GM18907 (cell line): ENCODE measurements around the gene DHRS3.
"Not testable (repeated sequence)": the region's sequence is repeated elsewhere in the genome, so short reads cannot be mapped to it uniquely, and the experiment has no call there.

Experiments
- ATAC-seq: cut with Tn5 transposase; IDR thresholded peaks from one replicate; pipeline ENCODE4 v1.9.1; 2021; ENCODE audit warnings: mild to moderate bottlenecking, moderate library complexity; ENCODE audit not compliant: unreplicated experiment

Gene DHRS3

DNA sequence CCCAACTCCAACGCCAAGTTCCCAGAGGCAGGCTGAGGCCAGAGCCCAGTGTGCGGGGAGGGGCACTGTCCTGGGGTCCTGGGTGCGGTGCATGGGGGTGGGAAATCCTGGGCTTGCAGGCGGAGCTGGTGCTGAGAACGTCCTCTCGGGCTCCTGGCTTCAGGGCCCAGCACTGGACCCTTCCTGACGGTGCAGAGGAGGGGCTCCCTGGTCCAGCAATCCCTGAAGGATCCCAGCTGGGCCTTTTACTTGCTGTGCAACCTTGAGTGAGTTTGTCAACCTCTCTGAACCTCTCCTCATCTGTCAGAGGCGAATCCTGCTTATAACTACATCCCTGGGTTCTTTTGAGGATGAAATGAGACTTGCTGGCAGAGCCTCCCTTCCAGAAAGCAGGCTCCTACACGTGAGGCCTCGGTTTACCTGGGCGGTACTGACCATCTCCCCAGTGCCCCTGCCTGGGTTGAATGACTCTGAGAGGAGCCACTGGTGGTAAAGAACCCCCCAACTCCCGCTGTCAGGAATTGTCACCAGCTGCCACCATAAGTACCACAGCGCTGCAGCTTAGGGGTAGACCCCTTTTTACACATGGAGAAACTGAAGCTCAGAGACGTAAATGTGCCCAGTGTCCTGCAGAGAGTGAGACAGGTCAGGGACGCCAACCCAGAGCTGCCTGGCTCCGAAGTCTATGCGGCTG, 77.3 kb downstream of the DHRS3 start:
- no peak for ATAC-seq

DNA sequence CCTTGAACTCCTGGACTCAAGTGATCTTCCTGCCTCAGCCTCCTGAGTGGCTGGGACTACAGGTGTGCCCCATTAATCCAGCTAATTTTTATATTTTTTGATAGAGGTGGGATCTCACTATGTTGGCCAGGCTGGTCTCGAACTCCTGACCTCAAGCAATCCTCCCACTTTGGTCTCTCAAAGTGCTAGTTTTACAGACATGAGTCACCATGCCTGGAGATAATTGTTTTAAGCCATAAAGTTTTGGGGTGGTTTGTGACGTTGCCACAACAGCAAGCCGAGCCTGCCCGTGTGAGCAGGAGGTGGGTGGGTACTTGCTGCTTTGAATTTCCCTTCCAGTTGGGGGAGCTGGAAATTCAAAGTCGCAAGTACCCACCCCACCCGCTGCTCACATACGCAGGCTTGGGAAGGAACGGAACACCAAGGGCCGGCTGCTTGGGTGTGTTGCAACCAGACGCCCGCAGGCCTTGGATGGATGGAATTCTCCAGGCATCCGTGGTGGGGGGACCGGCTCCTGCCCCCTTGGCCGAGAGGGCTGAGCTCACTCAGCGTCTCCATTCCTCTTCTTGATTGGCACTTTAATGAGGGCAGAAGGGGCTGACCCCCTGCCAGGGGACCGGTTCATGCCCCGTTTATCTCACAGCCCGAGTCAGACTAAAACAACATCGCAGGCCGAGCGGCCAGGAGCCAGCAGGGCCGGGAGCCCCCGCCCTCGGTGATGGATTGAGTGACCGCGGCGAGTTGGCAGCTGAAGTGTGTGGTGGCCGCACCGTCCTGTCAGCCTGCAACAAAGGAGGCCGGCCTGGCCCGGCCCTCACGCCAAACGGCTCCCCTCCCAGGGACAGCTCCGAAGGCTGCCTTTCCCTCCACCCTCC, 78.1 kb downstream of the DHRS3 start:
- no peak for ATAC-seq

DNA sequence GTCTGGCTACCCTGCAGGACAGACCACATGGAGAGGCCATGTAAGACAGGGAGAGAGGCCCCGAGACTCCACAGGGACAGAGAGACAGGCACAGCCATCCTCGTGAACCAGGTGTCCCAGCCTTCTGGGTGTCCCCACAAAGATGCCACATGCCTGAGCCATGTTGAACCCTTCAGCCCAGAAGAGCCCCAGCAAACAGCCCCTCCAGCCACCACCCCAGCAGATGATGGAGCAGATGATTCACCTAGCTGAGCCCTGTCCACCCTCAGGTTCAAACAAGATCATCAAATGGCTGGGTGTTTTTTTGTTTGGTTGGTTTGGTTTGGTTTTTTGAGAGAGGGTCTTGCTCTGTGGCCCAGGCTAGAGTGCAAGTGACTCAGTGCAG, 78.7 kb downstream of the DHRS3 start:
- ATAC-seq, result no peak

DNA sequence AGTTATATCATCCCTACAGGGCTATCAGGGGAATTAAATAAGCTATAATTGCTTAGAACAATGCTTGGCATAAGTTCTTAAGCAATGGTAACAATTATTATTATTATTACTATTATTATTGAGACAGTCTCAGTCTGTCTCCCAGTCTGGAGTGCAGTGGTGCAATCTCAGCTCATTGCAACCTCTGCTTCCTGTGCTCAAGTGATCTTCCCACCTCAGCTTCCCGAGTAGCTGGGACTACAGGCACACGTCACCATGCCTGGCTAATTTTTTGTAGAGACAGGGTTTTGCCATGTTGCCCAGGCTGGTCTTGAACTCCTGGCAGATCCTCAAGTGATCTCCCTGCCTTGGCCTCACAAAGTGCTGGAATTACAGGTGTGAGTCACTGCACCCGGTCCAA, 79.5 kb downstream of the DHRS3 start:
- not testable (repeated sequence) for ATAC-seq

DNA sequence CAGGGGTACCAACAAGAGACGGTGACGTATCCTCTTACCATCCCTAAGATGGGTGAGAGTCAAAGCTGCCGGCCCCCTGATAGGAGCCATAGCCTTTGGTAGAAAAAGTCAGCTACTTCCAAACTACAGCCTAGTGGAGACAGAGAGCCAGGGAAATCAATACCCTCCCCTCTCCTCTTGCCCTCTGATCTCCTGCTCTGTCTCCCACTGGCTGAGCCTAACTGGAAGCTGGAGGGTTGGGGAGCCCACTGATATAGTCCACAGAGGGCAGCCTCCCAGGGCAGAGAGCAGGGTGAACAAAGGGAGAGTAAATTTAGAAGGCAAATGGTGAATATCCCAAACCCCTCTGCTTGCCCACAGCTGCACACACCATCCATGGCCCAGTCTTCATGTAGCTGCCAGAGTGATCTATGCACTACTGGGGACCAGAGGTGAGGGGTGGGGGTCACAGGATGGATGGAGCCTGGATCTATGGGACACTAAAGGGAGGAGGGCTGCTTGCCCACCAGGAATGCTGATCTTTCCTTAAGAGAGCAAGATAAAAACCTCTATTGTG, 80.0 kb downstream of the DHRS3 start:
- ATAC-seq, result no peak

DNA sequence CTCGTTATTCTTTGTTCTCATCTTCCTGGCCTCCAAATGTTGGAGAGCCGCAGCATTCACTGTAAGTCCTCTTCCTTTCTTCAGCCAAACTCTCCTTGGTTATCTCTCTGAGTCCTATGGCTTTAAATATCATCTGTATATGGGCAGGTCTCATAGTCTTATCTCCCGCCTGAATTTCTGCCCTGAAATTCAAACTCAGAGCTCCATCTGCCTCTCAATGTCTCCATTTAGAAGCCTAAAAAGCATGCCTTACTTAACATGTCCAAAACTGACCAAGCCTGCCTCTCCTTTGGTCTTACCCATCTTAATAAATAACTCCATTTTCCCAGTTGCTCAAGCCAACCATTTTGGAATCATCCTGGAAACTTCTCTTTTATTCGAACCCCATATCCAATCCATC, 80.7 kb downstream of the DHRS3 start:
- ATAC-seq, result no peak

DNA sequence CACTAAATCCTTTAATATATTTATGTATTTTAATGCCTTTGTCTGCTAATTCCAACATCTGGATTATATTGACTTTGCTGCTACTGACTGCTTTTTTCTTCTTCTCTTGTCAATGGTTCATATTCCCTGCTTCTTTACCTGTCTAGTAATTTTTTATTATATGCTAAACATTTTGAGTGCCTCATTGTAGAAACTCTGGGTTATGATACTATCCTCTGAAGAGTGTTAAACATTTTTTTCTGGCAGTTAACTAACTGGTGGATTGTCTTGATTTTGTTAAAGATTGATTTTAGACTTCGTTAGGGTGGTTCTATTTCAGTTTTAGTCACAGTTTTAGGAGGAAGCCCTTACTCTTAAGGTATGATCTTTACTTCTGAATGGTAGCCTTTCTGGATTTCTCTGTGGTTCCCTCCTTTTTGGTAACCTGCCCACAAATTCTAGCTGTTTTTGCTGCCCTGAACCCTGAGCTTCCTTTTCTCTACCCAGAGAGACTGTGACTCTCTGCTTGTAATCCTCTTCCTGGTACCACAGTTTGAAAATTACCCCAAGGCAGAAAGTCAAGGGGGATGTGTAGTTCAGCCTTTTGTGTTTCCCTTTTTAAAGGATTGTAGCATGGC, 81.9 kb downstream of the DHRS3 start:
- no peak for ATAC-seq

DNA sequence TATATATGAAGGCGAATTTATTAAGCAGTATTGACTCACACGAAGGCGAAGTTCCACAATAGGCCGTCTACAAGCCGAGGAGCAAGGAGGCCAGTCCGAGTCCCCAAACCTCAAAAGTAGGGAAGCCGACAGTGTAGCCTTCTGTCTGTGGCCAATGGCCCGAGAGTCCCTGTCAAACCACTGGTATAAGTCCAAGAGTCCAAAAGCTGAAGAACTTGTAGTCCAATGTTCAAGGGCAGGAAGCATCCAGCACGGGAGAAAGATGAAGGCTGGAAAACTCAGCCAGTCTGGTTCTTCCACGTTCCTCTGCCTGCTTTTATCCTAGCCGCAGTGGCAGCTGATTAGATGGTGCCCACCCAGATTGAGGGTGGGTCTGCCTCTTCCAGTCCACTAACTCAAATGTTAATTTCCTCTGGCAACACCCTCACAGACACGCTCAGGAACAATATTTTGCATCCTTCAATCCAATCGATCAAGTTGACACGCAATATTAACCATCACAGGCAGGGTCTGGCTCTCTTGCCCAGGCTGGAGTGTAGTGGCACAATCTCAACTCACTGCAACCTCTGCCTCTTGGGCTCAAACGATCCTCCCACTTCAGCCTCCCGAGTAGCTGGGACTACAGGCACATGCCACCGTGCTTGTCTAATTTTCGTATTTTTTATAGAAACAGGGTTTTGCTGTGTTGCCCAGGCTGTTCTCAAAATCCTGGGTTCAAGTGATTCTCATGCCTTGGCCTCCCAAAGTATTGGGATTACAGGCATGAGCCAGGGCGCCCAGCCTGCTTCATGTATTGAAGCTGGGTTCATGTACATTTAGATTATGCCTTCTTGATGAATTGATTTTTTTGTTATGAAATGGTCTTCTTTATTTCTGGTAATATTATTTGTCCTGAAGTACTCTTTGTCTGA, 85.3 kb downstream of the DHRS3 start:
- no peak for ATAC-seq

DNA sequence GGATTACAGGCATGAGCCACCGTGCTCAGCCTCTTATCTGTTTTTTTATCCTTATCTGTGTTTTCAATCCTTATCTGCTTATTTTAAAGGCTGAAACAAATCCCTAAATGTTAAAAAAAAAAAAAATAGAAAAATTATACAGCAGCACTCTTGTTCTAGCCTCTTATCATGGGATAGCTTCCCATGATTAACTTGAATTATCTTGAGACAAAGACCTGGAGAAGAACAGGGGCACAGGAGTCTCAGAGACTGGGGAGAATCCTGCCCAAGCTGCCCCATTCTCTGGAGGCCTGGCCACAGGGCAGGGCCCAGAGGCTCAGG, 86.9 kb downstream of the DHRS3 start:
- no peak for ATAC-seq

DNA sequence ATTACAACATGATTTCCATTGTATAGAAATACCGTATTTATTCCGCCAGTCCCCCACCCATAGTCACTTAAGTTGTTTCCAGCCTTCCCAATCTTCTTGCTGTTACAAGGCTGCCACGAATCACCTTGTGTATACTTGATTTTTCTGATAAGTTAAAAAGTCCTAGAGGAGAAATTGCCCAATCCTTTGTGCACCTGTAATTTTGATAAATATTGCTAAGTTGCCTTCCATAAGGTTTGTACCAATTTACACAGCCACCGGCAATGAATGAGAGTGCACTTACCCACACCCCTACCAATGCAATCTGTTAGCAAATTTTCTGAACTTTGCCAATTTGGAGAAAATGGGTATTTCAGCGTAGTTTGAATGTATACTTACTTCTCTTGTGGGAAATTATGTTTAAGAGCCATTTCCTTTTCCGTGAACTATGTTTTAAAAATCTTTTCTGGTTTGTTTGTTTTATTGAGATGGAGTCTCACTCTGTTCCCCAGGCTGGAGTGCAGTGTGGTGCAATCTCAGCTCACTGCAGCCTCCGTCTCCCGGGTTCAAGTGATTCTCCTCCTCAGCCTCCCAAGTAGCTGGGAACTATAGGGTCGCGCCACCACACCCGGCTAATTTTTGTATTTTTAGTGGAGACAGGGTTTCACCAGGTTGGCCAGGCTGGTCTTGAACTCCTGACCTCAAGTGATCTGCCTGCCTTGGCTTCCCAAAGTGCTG, 87.4 kb downstream of the DHRS3 start:
- ATAC-seq, result no peak

DNA sequence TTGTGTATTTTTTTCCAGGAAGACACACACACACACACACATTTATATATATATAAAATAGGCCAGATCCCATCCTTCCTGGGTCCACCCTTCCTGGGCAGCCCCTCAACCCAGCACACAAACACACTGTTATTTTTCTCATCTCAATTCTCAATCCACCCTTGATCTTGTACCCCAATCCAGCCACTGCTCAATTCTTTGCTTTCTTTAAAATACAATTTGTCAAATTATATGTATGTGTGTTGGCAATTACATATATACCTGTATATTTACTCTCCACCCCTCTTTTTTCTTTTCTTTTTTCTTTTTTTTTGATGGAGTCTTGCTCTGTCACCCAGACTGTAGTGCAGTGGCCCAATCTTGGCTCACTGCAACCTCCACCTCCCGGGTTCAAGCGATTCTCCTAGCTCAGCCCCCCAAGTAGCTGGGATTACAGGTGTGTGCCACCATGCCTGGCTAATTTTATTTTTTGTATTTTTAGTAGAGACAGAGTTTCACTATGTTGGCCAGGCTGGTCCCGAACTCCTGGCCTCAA, 88.3 kb downstream of the DHRS3 start:
- ATAC-seq, result no peak

DNA sequence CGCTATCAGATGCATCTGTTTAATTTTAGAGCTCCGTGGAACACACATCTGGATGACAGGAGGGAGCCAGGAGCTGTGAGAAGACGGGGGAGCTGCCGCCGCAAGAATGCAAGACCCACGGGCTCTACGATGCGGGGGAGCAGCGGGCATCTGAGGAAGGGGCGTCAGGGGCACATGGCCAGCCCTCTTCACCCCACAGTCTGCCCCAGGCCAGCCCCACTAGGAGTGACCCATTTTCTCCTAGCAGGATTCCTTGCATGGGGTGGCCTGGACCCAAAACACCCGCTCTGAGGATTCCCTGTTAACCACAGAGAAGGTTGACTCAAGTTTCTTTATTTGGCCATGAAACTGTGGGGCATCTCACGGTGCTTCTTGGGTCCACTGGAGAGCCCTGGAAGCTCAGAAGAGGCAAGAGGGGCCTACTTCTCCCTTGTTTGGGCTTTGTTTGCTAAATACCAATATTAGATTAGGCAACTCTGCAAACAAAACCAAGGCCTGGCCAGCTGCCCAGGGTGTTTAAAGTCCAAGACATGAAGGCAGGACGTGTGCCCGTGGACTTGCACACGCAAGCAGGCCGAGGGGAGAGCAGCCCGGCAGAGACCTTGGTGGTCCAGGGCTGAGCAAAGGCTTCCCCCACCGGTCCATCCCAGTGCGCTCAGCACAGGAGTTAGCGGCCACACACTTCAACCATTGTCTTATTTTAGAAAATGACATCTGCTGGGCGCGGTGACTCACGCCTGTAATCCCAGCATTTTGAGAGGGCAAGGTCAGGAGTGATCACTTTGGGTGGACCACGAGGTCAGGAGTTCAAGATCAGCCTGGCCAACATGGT, 89.8 kb downstream of the DHRS3 start:
- ATAC-seq, result no peak

DNA sequence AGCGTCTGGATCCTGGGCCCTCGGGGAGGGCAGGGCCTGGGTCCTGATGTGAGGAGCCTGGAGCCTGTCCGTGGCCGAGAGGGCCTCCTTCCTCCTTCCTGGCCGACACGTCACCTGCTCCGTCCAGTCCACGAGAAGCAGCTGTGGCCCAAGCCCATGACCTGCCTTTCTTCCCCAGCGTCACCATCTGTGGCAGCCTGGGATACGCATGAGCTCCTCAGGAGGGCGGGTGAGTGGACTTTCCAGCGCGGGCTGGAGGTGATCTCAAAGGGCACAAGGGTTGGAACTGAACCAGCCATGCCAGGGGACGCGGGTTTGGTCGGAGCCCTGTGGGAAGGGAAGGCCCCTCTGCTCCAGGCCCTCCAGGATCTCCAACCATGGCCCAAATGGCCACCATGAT, 90.4 kb downstream of the DHRS3 start:
- no peak for ATAC-seq

DNA sequence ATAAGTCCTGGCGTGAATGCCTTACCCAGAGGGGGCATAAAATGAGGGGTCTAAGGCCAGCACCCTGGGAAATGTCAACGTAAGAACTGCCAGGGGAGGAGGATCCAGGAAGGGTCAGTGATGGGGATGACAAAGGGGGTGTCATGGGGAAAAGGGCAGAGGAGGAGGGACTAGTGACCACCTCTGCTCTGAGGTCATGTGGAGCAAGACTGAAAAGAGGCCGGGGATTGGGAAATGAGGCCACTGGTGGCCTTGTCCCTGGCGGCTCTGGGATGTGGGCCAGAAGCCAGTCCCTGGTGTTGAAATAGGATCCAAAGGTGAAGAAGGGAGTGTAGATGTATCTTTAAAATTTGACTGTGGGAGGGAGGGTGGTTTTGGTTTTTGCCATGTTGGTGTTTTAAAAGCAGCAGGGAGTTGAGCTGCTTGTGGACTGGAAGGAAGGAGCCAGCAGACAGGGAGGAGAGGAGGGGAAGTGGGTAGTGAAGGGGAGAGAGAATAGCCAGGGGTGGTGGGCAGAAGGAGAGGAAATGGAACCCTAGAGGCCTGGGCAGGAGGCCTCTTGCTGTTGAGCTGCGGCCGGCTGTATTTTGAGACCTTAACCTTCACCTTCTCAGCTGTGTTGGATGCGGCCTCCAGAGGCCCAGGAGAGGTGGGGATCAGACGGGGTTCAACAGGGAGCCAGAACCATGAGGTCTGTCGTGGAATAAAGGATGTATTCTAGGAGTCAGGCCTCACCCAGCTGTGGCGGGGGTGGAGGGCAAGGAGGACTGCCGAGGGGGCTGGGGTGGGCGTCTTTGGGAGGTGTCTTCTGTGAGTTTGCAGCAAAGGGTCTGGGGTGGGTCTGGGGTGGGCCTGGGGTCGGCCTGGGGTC, 92.5 kb downstream of the DHRS3 start:
- no peak for ATAC-seq

DNA sequence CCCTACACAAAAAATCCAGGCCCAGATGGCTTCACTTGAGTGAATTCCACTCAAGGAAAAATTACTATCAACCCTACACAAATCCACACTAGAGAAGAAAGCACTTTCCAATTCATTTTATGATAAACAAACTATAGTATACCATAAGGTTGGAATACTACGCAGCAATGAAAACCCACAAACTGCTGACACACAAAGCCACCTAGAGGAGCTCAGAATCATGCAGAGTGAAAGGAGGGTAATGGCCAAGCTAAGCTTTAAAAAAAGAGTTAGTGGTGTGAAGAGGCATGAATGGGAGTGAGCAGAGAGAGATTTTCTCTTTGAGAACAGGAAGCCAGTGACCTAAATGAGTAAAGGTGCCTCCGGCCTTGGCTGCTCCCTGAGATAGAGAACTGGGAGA, 93.7 kb downstream of the DHRS3 start:
- no peak for ATAC-seq

DNA sequence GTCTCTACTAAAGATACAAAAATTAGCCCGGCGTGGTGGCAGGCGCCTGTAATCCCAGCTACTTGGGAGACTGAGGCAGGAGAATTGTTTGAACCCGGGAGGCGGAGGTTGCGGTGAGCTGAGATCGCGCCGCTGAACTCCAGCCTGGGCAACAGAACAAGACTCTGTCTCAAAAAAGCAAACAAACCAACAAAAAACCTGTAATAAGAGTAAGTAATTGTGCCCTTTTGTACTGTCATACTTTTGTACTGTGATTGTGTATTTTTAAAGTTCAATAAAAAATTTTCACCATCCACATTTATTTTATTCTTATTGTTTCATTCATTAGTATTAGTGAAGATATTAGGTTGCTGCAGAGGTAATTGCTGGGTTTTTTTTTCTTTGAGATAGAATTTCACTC, 95.2 kb downstream of the DHRS3 start:
- ATAC-seq, result not testable (repeated sequence)

DNA sequence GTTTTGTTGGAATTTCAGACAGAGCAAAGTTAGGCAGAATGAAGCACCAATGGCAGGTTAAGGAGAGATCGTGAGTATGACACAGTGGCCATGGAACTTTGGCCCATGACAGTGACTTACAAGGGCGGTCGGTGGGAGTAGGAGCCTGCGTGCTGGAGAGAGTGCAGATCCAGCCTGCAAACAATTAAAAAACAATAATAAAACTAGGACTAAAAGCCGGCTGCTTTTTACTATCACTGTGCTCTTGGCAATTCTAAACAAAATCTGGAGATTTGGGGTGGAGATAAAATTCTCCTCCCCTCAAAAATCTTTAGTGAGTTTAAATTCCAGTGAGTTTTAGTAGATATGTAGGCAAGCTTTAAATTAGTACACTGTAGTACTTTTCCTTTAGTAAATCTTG, 96.9 kb downstream of the DHRS3 start:
- no peak for ATAC-seq
